HepG2 (cell line): ENCODE results near the gene MEMO1. TPM values are rescaled to one million over a fixed set of nuclear protein-coding genes. Genes with fewer than 3 reads are reported as not detected.

Experiments
- ATAC-seq: fragments of 200-7000 bp; cut with Tn5 transposase; 3 replicates; pipeline ENCODE4 v1.9.1; 2020; ENCODE audit warnings: mild to moderate bottlenecking, moderate library complexity
- BruUV-seq: library from RNA; stranded (reverse); fragments of 400-500 nt; replicated peaks from 2 replicates; lab custom pipeline; 2021; lab: Mats Ljungman, UMichigan
- CTCF ChIA-PET: fragments of 300-600 bp; formaldehyde crosslinking; extraction: SDS; loops from one replicate; lab custom pipeline; 2021; ENCODE audit warnings: low total read pairs, inconsistent platforms, low intra/inter-chr PET ratio; lab: Yijun Ruan, JAX
- POLR2A ChIA-PET: fragments of 350-600 bp; sonication (Branson Sonifier 250); formaldehyde crosslinking; loops from one replicate; lab custom pipeline; 2020; ENCODE audit warnings: antibody characterized with exemption, inconsistent platforms; lab: Yijun Ruan, JAX
- DNase-seq: peaks from one replicate; pipeline ENCODE4 v3.0.0-alpha.2; 2015; ENCODE audit warnings: low spot score
- FAIRE-seq: peaks from 3 replicates; lab custom pipeline; 2011; peaks lifted over from hg19 to GRCh38; lab: Jason Lieb, UNC
- H2AFZ ChIP-seq: one replicate; pipeline ENCODE4 v1.6.1; 2011; ENCODE audit warnings: low read length, inconsistent platforms
- H3K27ac ChIP-seq: fragments of 300-600 bp; 3 replicates; pipeline ENCODE4 v1.8.0; 2011; ENCODE audit warnings: mixed run types, mild to moderate bottlenecking, mixed read lengths, low read length, inconsistent platforms; ENCODE audit not compliant: insufficient read depth; ENCODE audit errors: extremely low read length
- H3K27me3 ChIP-seq, 2 experiments: fragments of 200-600 bp in 1 of 2; 2 replicates in 1 of 2; 3 replicates in 1 of 2; pipeline versions ENCODE4 v1.6.0 to v1.8.0; 2011; ENCODE audit warnings: low read length in 2 of 2, mild to moderate bottlenecking in 2 of 2, moderate library complexity in 2 of 2, inconsistent platforms in 1 of 2; ENCODE audit not compliant: insufficient read depth in 2 of 2, control insufficient read depth in 1 of 2
- H3K36me3 ChIP-seq, 2 experiments: fragments of 200-600 bp in 1 of 2; replicated peaks in 1 of 2; 2 replicates in 1 of 2; 3 replicates in 1 of 2; pipeline versions ENCODE4 v1.5.1 to v1.8.0; 2011; ENCODE audit warnings: low read length in 2 of 2, inconsistent platforms in 1 of 2; ENCODE audit not compliant: insufficient read depth in 2 of 2, control insufficient read depth in 1 of 2
- H3K4me1 ChIP-seq: 2 replicates; pipeline ENCODE4 v1.5.1; 2012; ENCODE audit warnings: low read length, inconsistent platforms; ENCODE audit not compliant: insufficient read depth
- H3K4me2 ChIP-seq: 2 replicates; pipeline ENCODE4 v1.6.0; 2011; ENCODE audit warnings: low read depth, low read length, inconsistent platforms
- H3K4me3 ChIP-seq, 3 experiments: fragments of 200-600 bp in 1 of 3; sonication (generic), shearing (Covaris generic) in 1 of 3; replicated peaks in 1 of 3; 2 replicates each; pipeline ENCODE4 v1.5.1; 2011 to 2016; ENCODE audit warnings: low read length in 3 of 3, inconsistent platforms in 2 of 3, low read depth in 2 of 3, mild to moderate bottlenecking in 2 of 3, control low read depth in 1 of 3, mixed read lengths in 1 of 3; ENCODE audit not compliant: insufficient read depth in 1 of 3
- H3K79me2 ChIP-seq: one replicate; pipeline ENCODE4 v1.6.1; 2011; ENCODE audit warnings: low read length, inconsistent platforms; ENCODE audit not compliant: insufficient read depth
- H3K9ac ChIP-seq: 2 replicates; pipeline ENCODE4 v1.6.0; 2011; ENCODE audit warnings: mild to moderate bottlenecking, low read depth, low read length, inconsistent platforms; ENCODE audit not compliant: insufficient read depth
- H3K9me3 ChIP-seq: 2 replicates; pipeline ENCODE4 v1.5.1; 2012; ENCODE audit warnings: mild to moderate bottlenecking, low read length
- H4K20me1 ChIP-seq: 2 replicates; pipeline ENCODE4 v1.6.0; 2011; ENCODE audit warnings: inconsistent platforms, mild to moderate bottlenecking, low read length, moderate library complexity; ENCODE audit not compliant: insufficient read depth
- EEA1 ChIP-seq: sonication (generic); formaldehyde crosslinking; IDR thresholded peaks from 2 replicates; pipeline ENCODE4 v1.5.1; 2020; ENCODE audit warnings: mild to moderate bottlenecking, missing genetic modification reagents, borderline replicate concordance
- NBN ChIP-seq: fragments of 450-650 bp; conservative IDR thresholded peaks from 2 replicates; pipeline ENCODE4 v1.6.1; 2017
- NFE2L2 ChIP-seq: fragments of 150-350 bp; IDR thresholded peaks from 2 replicates; pipeline ENCODE4 v1.6.1; 2014; ENCODE audit warnings: low read length
- PRPF4 ChIP-seq: fragments of 200-400 bp; formaldehyde crosslinking; IDR thresholded peaks from 2 replicates; pipeline ENCODE4 v1.6.1; 2016; ENCODE audit warnings: low read length, low read depth; ENCODE audit not compliant: poor library complexity, severe bottlenecking
- REXO4 ChIP-seq: sonication (generic); formaldehyde crosslinking; IDR thresholded peaks from 2 replicates; pipeline ENCODE4 v1.8.0; 2022; ENCODE audit warnings: missing genetic modification reagents, mild to moderate bottlenecking, borderline replicate concordance
- TP53 ChIP-seq: sonication (generic); formaldehyde crosslinking; conservative IDR thresholded peaks from 2 replicates; pipeline ENCODE4 v1.4.0; 2020; ENCODE audit warnings: missing genetic modification reagents
- ZC3H13 ChIP-seq: sonication (generic); formaldehyde crosslinking; IDR thresholded peaks from 2 replicates; pipeline ENCODE4 v1.8.1; 2023; ENCODE audit warnings: mild to moderate bottlenecking, missing genetic modification reagents, moderate library complexity
- ZNF20 ChIP-seq: sonication (generic); formaldehyde crosslinking; IDR thresholded peaks from 2 replicates; pipeline ENCODE4 v1.4.0; 2020; ENCODE audit warnings: mild to moderate bottlenecking, moderate library complexity, missing genetic modification reagents
- ZNF326 ChIP-seq: sonication (generic); formaldehyde crosslinking; IDR thresholded peaks from 2 replicates; pipeline ENCODE4 v1.4.0; 2020; ENCODE audit warnings: missing genetic modification reagents, borderline replicate concordance
- ZNF496 ChIP-seq: sonication (generic); formaldehyde crosslinking; IDR thresholded peaks from 2 replicates; pipeline ENCODE4 v1.8.1; 2023; ENCODE audit warnings: mild to moderate bottlenecking, moderate library complexity, missing genetic modification reagents; ENCODE audit not compliant: insufficient replicate concordance
- WGBS: methylation state at CpG from one replicate; pipeline ENCODE4 v1.1.6; 2017; ENCODE audit warnings: low lambda C conversion rate; 5-methylcytosine and 5-hydroxymethylcytosine counted together
- in situ Hi-C: cut with HindIII; loops from 2 replicates; pipeline ENCODE4 v1.10.0; 2017; ENCODE audit warnings: low pct_unique_long_range_greater_than_20kb; ENCODE audit not compliant: extremely low pct_ligation_motif_present
- intact Hi-C: fragments of 100-400 bp; cut with micrococcal nuclease; formaldehyde crosslinking; loops from one replicate; pipeline ENCODE4 v1.10.0; 2022; ENCODE audit not compliant: unreplicated experiment
- polyA plus RNA-seq, 8 experiments: library from polyadenylated mRNA; depleted of rRNA in 3 of 8; stranded (reverse) in 7 of 8; unstranded in 1 of 8; fragments of >200 nt; fragmentation: Illumina TruSeq in 4 of 8; extraction: Trizol in 4 of 8; gene quantifications; 2 replicates each; pipeline versions ENCODE4 v1.2.1 to v1.2.3, GENCODE V29; 2011 to 2016; ENCODE audit warnings: low read depth in 4 of 8, missing spikeins in 1 of 8, mixed read lengths in 1 of 8; ENCODE audit not compliant: insufficient read depth in 1 of 8
- total RNA-seq, 5 experiments: library from RNA; depleted of rRNA; stranded (reverse); fragments of >200 nt; fragmentation: Illumina TruSeq; extraction: Trizol; gene quantifications; 2 replicates each; pipeline ENCODE4 v1.2.3, GENCODE V29; 2016; ENCODE audit warnings: low read depth in 1 of 5

Gene MEMO1
- total and polyA plus RNA-seq, 2 of the 13 experiments (the other 11 are each of a cell fraction or from before 2014, with no cell fraction given): 69.8 to 81.6 TPM

- Histone ChIP-seq H3K36me3 (peaks cover 3 to 15% of the 10 kb centered on the region in 2 experiments; a peak in 4 of 5 replicates), H3K4me3 (no peak overlapping the region), H3K4me2 (no peak overlapping the region), H2AFZ (no peak overlapping the region), H3K79me2 (no peaks in the 10 kb centered on the region), H4K20me1 (no peaks in the 10 kb centered on the region), H3K27ac (no peak overlapping the region), H3K27me3 (no peaks in the 10 kb centered on the region)
- ChIA-PET CTCF (no interaction called here), POLR2A (no interaction called here)
- FAIRE-seq (no peak), ATAC-seq (no peak)
- WGBS: 97% methylated on average over 3 of the region's 3 CpGs
- in situ Hi-C loops: no loop called here
- no peak for TF ChIP-seq ZC3H13 (CRISPR knock-in tag)
- TF ChIP-seq ZNF496 (CRISPR knock-in tag): no peak
- no peak for TF ChIP-seq TP53 (CRISPR knock-in tag)
- TF ChIP-seq, all 625 proteins: peak for 0
- intact Hi-C loops: no loop called here
- Histone ChIP-seq H3K9me3 (no peaks in the 10 kb centered on the region), H3K9ac (no peak overlapping the region), H3K4me1 (peaks cover 5% of the 10 kb centered on the region)
- no TSS peak for BruUV-seq
- no peak for DNase-seq
These were observed 91.3 kb downstream of the MEMO1 start for GRCh38 chr2:31919499-31919898.

- no peaks in the 10 kb centered on the region for H3K79me2 ChIP-seq
- no peaks in the 10 kb centered on the region for H3K9me3 ChIP-seq
- no peak overlapping the region for H3K4me2 ChIP-seq
- CTCF ChIA-PET: no interaction called here
- intact Hi-C loops: no loop called here
- peaks cover 1 to 14% of the 10 kb centered on the region in 2 experiments; a peak in 4 of 5 replicates for H3K36me3 ChIP-seq
- no TSS peak for BruUV-seq
- ATAC-seq (no peak), FAIRE-seq (no peak), DNase-seq (no peak)
- no peak overlapping the region for H3K27ac ChIP-seq
- POLR2A ChIA-PET: no interaction called here
- H3K4me1 ChIP-seq: no peaks in the 10 kb centered on the region
- H3K4me3 ChIP-seq: no peak overlapping the region
- H3K27me3 ChIP-seq: no peaks in the 10 kb centered on the region
- H2AFZ ChIP-seq: no peak overlapping the region
- no peaks in the 10 kb centered on the region for H4K20me1 ChIP-seq
- in situ Hi-C loops: no loop called here
- no peak overlapping the region for H3K9ac ChIP-seq
- TF ChIP-seq NBN (no peak), ZNF20 (CRISPR knock-in tag) (no peak), ZNF326 (no peak), NFE2L2 (no peak), REXO4 (CRISPR knock-in tag) (no peak), PRPF4 (no peak), EEA1 (CRISPR knock-in tag) (no peak)
These were observed 101.1 kb downstream of the MEMO1 start for GRCh38 chr2:31909661-31910060.
